SK-N-SH treated with all-trans-retinoic acid at 6 μM for 48 hours (cell line): ENCODE measurements around the gene TOR2A.

Experiments used
- ATAC-seq: fragments of 200-7000 bp; cut with Tn5 transposase; 3 replicates; pipeline ENCODE4 v1.9.1; 2020; ENCODE audit warnings: mild to moderate bottlenecking, moderate library complexity
- ARNTL ChIP-seq: fragments of 450-650 bp; formaldehyde crosslinking; IDR thresholded peaks from 2 replicates; pipeline ENCODE4 v1.5.0; 2020; ENCODE audit warnings: low read depth, mild to moderate bottlenecking, moderate library complexity, borderline replicate concordance
- BACH2 ChIP-seq: fragments of 250-450 bp; sonication (Bioruptor Pico); IDR thresholded peaks from 2 replicates; pipeline ENCODE4 v1.9.0; 2021; ENCODE audit warnings: mild to moderate bottlenecking, borderline replicate concordance
- CREB5 ChIP-seq: fragments of 250-450 bp; sonication (Bioruptor Pico); IDR thresholded peaks from 2 replicates; pipeline ENCODE4 v1.5.1; 2020; ENCODE audit warnings: low read depth, mild to moderate bottlenecking, moderate library complexity
- CSDC2 ChIP-seq: fragments of 250-450 bp; sonication (Bioruptor Pico); IDR thresholded peaks from 2 replicates; pipeline ENCODE4 v1.5.0; 2020; ENCODE audit warnings: mild to moderate bottlenecking, moderate library complexity
- CSRNP3 ChIP-seq: fragments of 250-450 bp; sonication (Bioruptor Pico); IDR thresholded peaks from 2 replicates; pipeline ENCODE4 v1.5.1; 2021; ENCODE audit warnings: mild to moderate bottlenecking, moderate library complexity
- ESRRG ChIP-seq: fragments of 250-450 bp; sonication (Bioruptor Pico); IDR thresholded peaks from 2 replicates; pipeline ENCODE4 v1.6.1; 2021; ENCODE audit warnings: mild to moderate bottlenecking
- GLIS3 ChIP-seq: fragments of 250-450 bp; sonication (Bioruptor Pico); IDR thresholded peaks from 2 replicates; pipeline ENCODE4 v1.5.0; 2020; ENCODE audit warnings: mild to moderate bottlenecking, moderate library complexity
- ISL1 ChIP-seq: fragments of 250-450 bp; sonication (Bioruptor Pico); IDR thresholded peaks from 2 replicates; pipeline ENCODE4 v2.1.2; 2022; ENCODE audit warnings: mild to moderate bottlenecking, moderate library complexity
- PATZ1 ChIP-seq: fragments of 250-450 bp; sonication (Bioruptor Pico); IDR thresholded peaks from 2 replicates; pipeline ENCODE4 v1.8.0; 2020; ENCODE audit warnings: mild to moderate bottlenecking, moderate library complexity, borderline replicate concordance
- POU6F1 ChIP-seq: fragments of 250-450 bp; sonication (Bioruptor Pico); IDR thresholded peaks from 2 replicates; pipeline ENCODE4 v1.8.0; 2021; ENCODE audit warnings: low read depth, mild to moderate bottlenecking, moderate library complexity, borderline replicate concordance
- PPARA ChIP-seq: fragments of 250-450 bp; sonication (Bioruptor Pico); IDR thresholded peaks from 2 replicates; pipeline ENCODE4 v1.5.0; 2020; ENCODE audit warnings: mild to moderate bottlenecking, borderline replicate concordance
- RARB ChIP-seq: fragments of 250-450 bp; sonication (Bioruptor Pico); IDR thresholded peaks from 2 replicates; pipeline ENCODE4 v1.8.0; 2021; ENCODE audit warnings: mild to moderate bottlenecking, moderate library complexity
- SNAI2 ChIP-seq: fragments of 250-450 bp; sonication (Bioruptor Pico); IDR thresholded peaks from 2 replicates; pipeline ENCODE4 v1.5.0; 2020; ENCODE audit warnings: mild to moderate bottlenecking, moderate library complexity
- TCF4 ChIP-seq: fragments of 250-450 bp; sonication (Bioruptor Pico); IDR thresholded peaks from 2 replicates; pipeline ENCODE4 v1.8.0; 2021; ENCODE audit warnings: mild to moderate bottlenecking, moderate library complexity, borderline replicate concordance
- TOX ChIP-seq: fragments of 250-450 bp; sonication (Bioruptor Pico); IDR thresholded peaks from 2 replicates; pipeline ENCODE4 v1.8.0; 2021; ENCODE audit warnings: mild to moderate bottlenecking, moderate library complexity, borderline replicate concordance
- TSHZ2 ChIP-seq: fragments of 250-450 bp; sonication (Bioruptor Pico); IDR thresholded peaks from 2 replicates; pipeline ENCODE4 v1.5.0; 2020; ENCODE audit warnings: mild to moderate bottlenecking, moderate library complexity
- ZC3H10 ChIP-seq: fragments of 250-450 bp; sonication (Bioruptor Pico); IDR thresholded peaks from 2 replicates; pipeline ENCODE4 v1.5.1; 2021; ENCODE audit warnings: mild to moderate bottlenecking, moderate library complexity
- ZFP3 ChIP-seq: fragments of 250-450 bp; sonication (Bioruptor Pico); IDR thresholded peaks from 2 replicates; pipeline ENCODE4 v1.5.0; 2020; ENCODE audit warnings: mild to moderate bottlenecking, moderate library complexity
- ZFP30 ChIP-seq: fragments of 450-650 bp; formaldehyde crosslinking; IDR thresholded peaks from 2 replicates; pipeline ENCODE4 v1.5.0; 2022; ENCODE audit warnings: mild to moderate bottlenecking, moderate library complexity
- ZNF565 ChIP-seq: fragments of 450-650 bp; formaldehyde crosslinking; conservative IDR thresholded peaks from 2 replicates; pipeline ENCODE4 v1.5.0; 2020; ENCODE audit warnings: low read depth, mild to moderate bottlenecking, moderate library complexity
- ZNF70 ChIP-seq: fragments of 450-650 bp; formaldehyde crosslinking; IDR thresholded peaks from 2 replicates; pipeline ENCODE4 v1.5.0; 2020; ENCODE audit warnings: mild to moderate bottlenecking, moderate library complexity
- ZNF8 ChIP-seq: fragments of 450-650 bp; formaldehyde crosslinking; IDR thresholded peaks from 2 replicates; pipeline ENCODE4 v1.5.0; 2020; ENCODE audit warnings: mild to moderate bottlenecking, moderate library complexity

TOR2A gene

GRCh38 chr9:127726871-127727270 is 8.2 kb downstream of the TOR2A start (continued):
- TF ChIP-seq RARB = no peak
- TF ChIP-seq, all 23 proteins: peak for 0

GRCh38 chr9:127724012-127724411 is 11.1 kb downstream of the TOR2A start:
- no peak for TF ChIP-seq POU6F1 (CRISPR knock-in tag)
- TF ChIP-seq ZC3H10 (CRISPR knock-in tag) = no peak
- no peak for TF ChIP-seq ARNTL (CRISPR knock-in tag)
- no peak for TF ChIP-seq ZNF8 (CRISPR knock-in tag)
- TF ChIP-seq ISL1 (CRISPR knock-in tag) = no peak
- no peak for TF ChIP-seq CSRNP3 (CRISPR knock-in tag)
- TF ChIP-seq CSDC2 (CRISPR knock-in tag) = no peak
- TF ChIP-seq TCF4 (CRISPR knock-in tag) = no peak
- TF ChIP-seq CREB5 = no peak
- TF ChIP-seq ZFP3 (CRISPR knock-in tag) = no peak
- TF ChIP-seq SNAI2 (CRISPR knock-in tag) = no peak
- TF ChIP-seq TSHZ2 (CRISPR knock-in tag) = no peak

GRCh38 chr9:127723444-127723843 is 11.7 kb downstream of the TOR2A start:
- peak; percentile 79 for ATAC-seq
- TF ChIP-seq ZFP3 (CRISPR knock-in tag) (no peak), ZNF8 (CRISPR knock-in tag) (no peak), PPARA (CRISPR knock-in tag) (no peak), ZFP30 (CRISPR knock-in tag) (no peak)

More at GRCh38 chr9:127724012-127724411, 11.1 kb downstream of the TOR2A start:
- ATAC-seq = no peak

GRCh38 chr9:127723013-127723412 is 12.1 kb downstream of the TOR2A start:
- ATAC-seq = peak; percentile 9; the same call in 1 of the 3 replicates
- no peak for TF ChIP-seq TSHZ2 (CRISPR knock-in tag)
- TF ChIP-seq ZFP30 (CRISPR knock-in tag) = no peak
- no peak for TF ChIP-seq BACH2
- no peak for TF ChIP-seq PPARA (CRISPR knock-in tag)
- no peak for TF ChIP-seq POU6F1 (CRISPR knock-in tag)
- no peak for TF ChIP-seq TOX
- TF ChIP-seq GLIS3 (CRISPR knock-in tag) = no peak
- no peak for TF ChIP-seq PATZ1 (CRISPR knock-in tag)
- TF ChIP-seq SNAI2 (CRISPR knock-in tag) = no peak
- TF ChIP-seq ZNF565 (CRISPR knock-in tag) = no peak
- TF ChIP-seq CSDC2 (CRISPR knock-in tag) = no peak
- TF ChIP-seq ISL1 (CRISPR knock-in tag) = no peak
- TF ChIP-seq ZNF70 (CRISPR knock-in tag) = no peak
- no peak for TF ChIP-seq ESRRG (CRISPR knock-in tag)
